Measurements from ENCODE around the gene H6PD.

Gene H6PD

DNA sequence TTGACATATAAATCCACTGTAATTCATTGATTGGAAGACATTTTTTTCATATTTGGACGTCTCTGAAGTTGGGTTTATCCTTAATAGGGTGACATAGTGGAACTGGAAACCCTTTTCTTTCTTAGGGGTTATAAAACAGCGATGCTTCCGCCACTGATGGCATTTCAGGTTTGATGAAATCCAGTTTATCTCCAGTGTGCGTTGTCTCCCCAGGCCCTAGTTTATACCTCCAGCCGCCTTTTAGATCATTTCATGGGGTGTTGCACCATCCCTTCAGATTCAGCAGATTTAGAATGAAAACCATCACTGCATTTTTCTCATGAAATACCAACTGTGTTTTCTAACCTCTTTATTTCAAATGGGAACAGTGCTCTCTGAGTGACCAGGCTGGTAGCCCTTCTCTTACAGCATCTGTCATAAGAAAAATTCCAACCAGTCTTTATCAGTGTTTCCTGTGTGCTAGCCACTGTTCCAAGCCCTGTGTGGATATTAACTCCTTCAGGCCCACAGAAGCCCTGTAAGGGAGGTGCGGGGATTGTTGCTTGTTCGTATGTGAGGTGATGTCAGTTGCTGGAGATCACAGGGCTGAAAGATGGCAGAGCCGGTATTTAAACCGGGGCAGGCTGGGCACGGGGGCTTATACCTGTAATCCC is 19.0 kb downstream of the H6PD start:
- DNase-seq (ENCODE audit: low read depth in 1 of 2, low spot score in 1 of 2) = no peak

GRCh38 chr1:9256332-9256731 is 21.8 kb downstream of the H6PD start:
- no peak for DNase-seq (ENCODE audit: low read depth in 1 of 2, low spot score in 1 of 2)

DNA sequence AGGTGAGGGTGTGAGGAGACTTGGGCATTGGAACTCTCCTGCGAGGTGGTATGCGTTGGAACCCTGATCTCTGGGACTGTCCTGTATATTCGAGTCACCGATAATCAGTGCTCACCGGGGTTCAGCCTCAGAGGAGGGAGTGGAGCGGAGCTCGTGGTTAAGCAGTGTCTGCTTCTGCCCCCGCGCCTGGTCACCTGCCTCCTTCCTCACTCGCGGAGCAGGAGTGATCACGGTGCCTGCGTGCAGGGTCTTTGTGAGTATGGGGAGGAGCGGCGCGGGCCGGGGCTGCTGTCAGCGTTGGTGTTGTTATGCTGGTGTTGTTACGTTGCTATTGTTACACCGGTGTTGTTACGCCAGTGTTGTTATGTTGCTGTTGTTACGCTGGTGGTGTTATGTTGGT is 23.3 kb downstream of the H6PD start:
- no peak for DNase-seq (ENCODE audit: low read depth in 1 of 2, low spot score in 1 of 2)

DNA sequence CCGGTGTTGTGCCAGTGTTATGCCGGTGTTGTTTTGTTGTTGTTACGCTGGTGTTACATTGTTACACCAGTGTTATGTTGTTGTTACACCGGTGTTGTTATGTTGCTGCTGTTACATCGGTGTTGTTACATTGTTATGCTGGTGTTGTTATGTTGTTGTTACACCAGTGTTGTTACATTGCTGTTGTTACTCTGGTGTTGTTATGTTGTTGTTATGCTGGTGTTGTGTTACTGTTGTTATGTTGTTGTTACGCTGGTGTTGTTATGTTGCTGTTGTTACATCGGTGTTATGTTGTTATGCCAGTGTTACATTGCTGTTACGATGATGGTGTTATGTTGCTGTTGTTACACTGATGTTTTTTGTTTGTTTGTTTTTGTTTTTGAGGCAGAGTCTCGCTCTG is 24.1 kb downstream of the H6PD start:
- DNase-seq (ENCODE audit: low read depth in 1 of 2, low spot score in 1 of 2) = no peak

GRCh38 chr1:9260059-9260766 is 25.6 kb downstream of the H6PD start:
- no peak for DNase-seq (ENCODE audit: low read depth in 1 of 2, low spot score in 1 of 2)

GRCh38 chr1:9261496-9261895 is 26.9 kb downstream of the H6PD start:
- no peak for DNase-seq (ENCODE audit: low read depth in 1 of 2, low spot score in 1 of 2)

DNA sequence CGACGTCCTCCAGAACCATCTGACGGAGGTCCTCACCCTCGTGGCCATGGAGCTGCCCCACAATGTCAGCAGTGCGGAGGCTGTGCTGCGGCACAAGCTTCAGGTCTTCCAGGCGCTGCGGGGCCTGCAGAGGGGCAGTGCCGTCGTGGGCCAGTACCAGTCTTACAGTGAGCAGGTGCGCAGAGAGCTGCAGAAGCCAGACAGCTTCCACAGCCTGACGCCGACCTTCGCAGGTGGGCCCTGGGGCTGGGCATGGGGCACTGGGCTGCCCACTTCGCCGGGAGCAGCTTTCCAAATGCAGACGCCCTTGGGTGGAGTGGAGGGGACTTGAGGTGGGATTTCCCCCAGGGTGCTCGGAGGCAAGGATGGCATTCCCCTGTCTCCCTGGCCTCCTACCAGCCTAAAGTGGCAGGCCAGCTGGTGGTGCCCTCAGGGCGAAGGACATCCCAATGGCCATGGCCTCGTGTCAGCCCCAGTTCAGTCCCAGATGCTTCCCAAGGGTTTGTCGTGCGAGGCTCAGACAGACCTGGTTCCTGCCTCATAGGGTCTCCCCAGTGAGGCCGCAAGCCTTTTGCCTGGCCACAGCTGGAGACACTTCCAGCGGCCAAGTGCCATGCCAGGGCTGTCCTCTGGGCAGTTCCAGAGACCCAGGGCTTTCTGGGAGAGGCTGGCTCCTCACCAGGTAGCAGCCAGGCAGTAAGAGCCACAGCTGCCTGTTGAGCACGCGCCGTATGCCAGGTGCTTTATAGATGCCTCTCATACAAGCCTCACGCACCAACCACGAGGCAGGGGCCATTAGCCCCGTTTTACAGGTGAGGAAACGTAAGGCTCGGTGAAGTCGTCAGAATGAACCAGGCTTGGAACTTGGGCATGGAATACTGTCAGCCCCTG is 27.8 kb downstream of the H6PD start:
- no peak for DNase-seq (ENCODE audit: low read depth in 1 of 2, low spot score in 1 of 2)

DNA sequence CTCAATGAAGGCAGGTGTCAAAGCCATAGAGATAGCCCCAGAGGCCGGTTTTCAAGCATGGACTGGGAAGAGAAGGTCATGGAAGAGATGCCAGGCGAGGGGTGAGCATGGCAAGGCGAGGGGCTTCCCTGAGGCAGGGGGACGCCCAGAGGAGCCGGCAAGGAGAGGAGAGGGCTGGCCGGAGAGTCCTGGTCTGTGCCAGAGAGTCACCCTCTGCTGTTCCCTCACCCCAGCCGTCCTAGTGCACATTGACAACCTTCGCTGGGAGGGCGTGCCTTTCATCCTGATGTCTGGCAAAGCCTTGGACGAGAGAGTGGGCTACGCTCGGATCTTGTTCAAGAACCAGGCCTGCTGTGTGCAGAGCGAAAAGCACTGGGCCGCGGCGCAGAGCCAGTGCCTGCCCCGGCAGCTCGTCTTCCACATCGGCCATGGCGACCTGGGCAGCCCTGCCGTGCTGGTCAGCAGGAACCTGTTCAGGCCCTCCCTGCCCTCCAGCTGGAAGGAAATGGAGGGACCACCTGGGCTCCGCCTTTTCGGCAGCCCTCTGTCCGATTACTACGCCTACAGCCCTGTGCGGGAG is 28.8 kb downstream of the H6PD start:
- no peak for DNase-seq (ENCODE audit: low read depth in 1 of 2, low spot score in 1 of 2)

- no peak for DNase-seq (ENCODE audit: low read depth in 1 of 2, low spot score in 1 of 2)
These were observed 29.7 kb downstream of the H6PD start for GRCh38 chr1:9263984-9264872.

GRCh38 chr1:9265037-9265436 is 30.5 kb downstream of the H6PD start:
- no peak for DNase-seq (ENCODE audit: low read depth in 1 of 2, low spot score in 1 of 2)

GRCh38 chr1:9265968-9266367 is 31.4 kb downstream of the H6PD start:
- DNase-seq (ENCODE audit: low read depth in 1 of 2, low spot score in 1 of 2) = no peak

DNA sequence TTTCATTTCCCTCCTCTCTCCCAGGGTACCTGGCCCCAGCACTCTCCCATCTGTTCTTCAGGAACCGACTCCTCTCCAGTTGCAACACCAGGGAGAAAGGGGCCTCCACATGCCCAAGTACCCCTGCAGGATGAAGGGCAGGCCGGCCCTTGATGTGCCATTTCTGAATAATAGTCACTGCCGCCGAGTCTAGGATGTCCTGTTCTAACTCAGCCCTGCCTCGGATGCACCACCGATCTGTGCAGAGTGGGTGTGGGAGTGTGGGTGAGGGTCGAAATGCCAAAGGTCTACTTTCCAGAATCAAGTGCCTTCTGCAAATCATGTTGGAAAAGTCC is 32.7 kb downstream of the H6PD start:
- DNase-seq (ENCODE audit: low read depth in 1 of 2, low spot score in 1 of 2) = no peak

- DNase-seq (ENCODE audit: low read depth in 1 of 2, low spot score in 1 of 2) = no peak
These were observed 33.4 kb downstream of the H6PD start for GRCh38 chr1:9267827-9268581.

GRCh38 chr1:9269078-9269501 is 34.5 kb downstream of the H6PD start:
- DNase-seq (ENCODE audit: low read depth in 1 of 2, low spot score in 1 of 2) = no peak

DNA sequence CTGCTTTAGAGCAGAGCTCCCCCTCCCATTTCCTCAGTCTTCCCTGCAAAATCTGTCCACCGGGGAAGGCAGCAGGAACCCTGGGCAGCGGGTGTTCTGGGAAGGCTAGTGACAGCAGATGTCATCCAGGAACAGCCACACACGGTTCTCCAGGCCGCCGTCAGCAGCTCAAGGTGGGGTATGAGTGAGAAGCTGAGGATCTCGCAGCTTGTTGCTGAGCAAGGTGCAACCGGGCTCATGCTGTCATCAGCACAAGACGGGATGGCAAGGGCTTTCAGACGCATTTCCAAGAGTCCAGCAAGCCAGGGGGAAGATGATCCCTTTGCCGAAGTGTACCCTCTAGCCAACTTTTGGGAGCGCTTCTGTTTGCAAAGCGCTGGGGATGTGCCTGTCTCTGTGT is 35.1 kb downstream of the H6PD start:
- no peak for DNase-seq (ENCODE audit: low read depth in 1 of 2, low spot score in 1 of 2)

DNA sequence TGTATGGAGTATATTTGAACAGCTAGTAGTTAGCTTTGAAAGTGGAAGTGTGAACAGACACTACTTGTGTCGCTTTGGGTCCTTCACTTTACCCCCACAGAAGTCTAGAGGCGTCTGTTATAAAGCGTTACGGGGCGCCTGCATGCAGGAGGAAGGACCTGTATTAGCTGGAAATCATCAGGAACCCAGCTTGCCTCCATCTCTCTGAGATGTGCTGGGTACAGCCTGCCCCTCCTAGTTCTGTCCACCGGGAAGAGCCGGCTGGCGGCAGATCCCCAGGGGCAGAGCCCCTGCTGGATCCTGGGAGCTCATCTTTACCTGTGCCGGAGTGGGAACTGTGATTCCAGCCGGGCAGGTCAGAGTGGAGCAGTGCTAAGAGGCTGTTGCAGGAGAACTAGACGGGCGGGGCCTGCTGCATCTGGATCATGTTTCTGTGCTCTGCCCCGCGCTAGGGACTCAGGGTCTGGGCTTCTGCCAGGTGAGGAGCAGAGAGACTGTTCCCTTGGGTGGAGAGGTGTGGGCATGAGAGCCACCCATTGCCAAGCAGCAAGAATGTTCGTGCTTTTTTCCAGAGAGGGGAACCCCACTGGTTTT is 35.8 kb downstream of the H6PD start:
- DNase-seq (ENCODE audit: low read depth in 1 of 2, low spot score in 1 of 2) = no peak

DNA sequence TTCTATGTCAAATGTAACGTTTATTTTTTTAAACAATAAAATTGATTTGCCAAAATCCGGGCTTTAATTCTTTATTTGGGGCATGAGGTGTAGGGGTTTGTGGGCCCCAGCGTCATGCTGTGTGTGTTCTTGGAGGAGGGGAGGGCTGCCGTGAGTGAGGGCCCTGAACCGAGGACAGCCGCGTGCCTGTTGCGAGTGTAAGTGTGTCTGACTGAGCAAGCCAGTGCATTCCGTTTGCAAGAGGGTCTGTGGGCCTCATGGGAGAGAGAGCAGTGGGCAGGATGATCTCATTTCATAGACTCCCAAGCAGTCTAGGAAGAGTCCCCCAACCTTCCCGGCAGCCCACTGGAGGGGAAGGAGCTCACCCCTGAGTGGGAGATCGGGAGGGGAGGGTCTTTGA is 36.7 kb downstream of the H6PD start:
- DNase-seq (ENCODE audit: low read depth in 1 of 2, low spot score in 1 of 2) = no peak

GRCh38 chr1:9271861-9272595 is 37.5 kb downstream of the H6PD start:
- no peak for DNase-seq (ENCODE audit: low read depth in 1 of 2, low spot score in 1 of 2)

GRCh38 chr1:9273177-9273576 is 38.6 kb downstream of the H6PD start:
- no peak for DNase-seq (ENCODE audit: low read depth in 1 of 2, low spot score in 1 of 2)

All from stimulated activated CD4-positive, alpha-beta T cell treated with anti-CD3 and anti-CD28 coated beads, Interleukin-15, amount 100 ng/mL, for 1 hour (primary cell).